H9 (cell line): ENCODE measurements around the gene NTRK2. TPM values are rescaled to one million over a fixed set of nuclear protein-coding genes. Genes with fewer than 3 reads are reported as not detected.

Experiments
- DNase-seq: peaks from one replicate; pipeline ENCODE4 v3.0.0-alpha.2; 2017
- H2AFZ ChIP-seq: one replicate; pipeline ENCODE4 v1.6.1; 2013; ENCODE audit warnings: mild to moderate bottlenecking, low read length, control low read depth, moderate library complexity
- H2AK5ac ChIP-seq: 2 replicates; pipeline ENCODE4 v1.6.1; 2013; ENCODE audit warnings: low read length, control low read depth, mixed read lengths; ENCODE audit not compliant: insufficient read length
- H2BK120ac ChIP-seq: one replicate; pipeline ENCODE4 v1.6.1; 2013; ENCODE audit warnings: low read depth, mild to moderate bottlenecking, low read length, control low read depth, inconsistent platforms; ENCODE audit not compliant: poor library complexity, severe bottlenecking
- H2BK12ac ChIP-seq: 2 replicates; pipeline ENCODE4 v1.6.1; 2013; ENCODE audit warnings: low read length, control low read depth, mixed read lengths, low read depth; ENCODE audit not compliant: insufficient read length
- H2BK15ac ChIP-seq: 2 replicates; pipeline ENCODE4 v1.6.1; 2013; ENCODE audit warnings: low read depth, low read length, control low read depth
- H2BK20ac ChIP-seq: one replicate; pipeline ENCODE4 v1.6.1; 2013; ENCODE audit warnings: low read depth, mild to moderate bottlenecking, low read length, control low read depth, inconsistent platforms; ENCODE audit not compliant: poor library complexity, severe bottlenecking
- H2BK5ac ChIP-seq: 2 replicates; pipeline ENCODE4 v1.6.1; 2013; ENCODE audit warnings: low read length, control low read depth, mixed read lengths; ENCODE audit not compliant: insufficient read length
- H3K14ac ChIP-seq: 2 replicates; pipeline ENCODE4 v1.6.1; 2013; ENCODE audit warnings: low read length, control low read depth; ENCODE audit not compliant: insufficient read depth
- H3K18ac ChIP-seq: 2 replicates; pipeline ENCODE4 v1.6.1; 2013; ENCODE audit warnings: low read depth, mild to moderate bottlenecking, mixed read lengths, low read length, control low read depth; ENCODE audit not compliant: insufficient read length
- H3K23ac ChIP-seq: 2 replicates; pipeline ENCODE4 v1.6.1; 2013; ENCODE audit warnings: low read length, control low read depth, mixed read lengths, low read depth; ENCODE audit not compliant: insufficient read length
- H3K23me2 ChIP-seq: 2 replicates; pipeline ENCODE4 v1.6.1; 2013; ENCODE audit warnings: low read depth, mild to moderate bottlenecking, mixed read lengths, low read length, control low read depth; ENCODE audit not compliant: insufficient read length, poor library complexity, severe bottlenecking
- H3K27ac ChIP-seq: 2 replicates; pipeline ENCODE4 v1.5.1; 2013; ENCODE audit warnings: low read length, control low read depth, mixed read lengths, low read depth; ENCODE audit not compliant: insufficient read length
- H3K27me3 ChIP-seq: 2 replicates; pipeline ENCODE4 v1.6.1; 2013; ENCODE audit warnings: low read length, control low read depth, inconsistent platforms; ENCODE audit not compliant: insufficient read depth
- H3K4ac ChIP-seq: 2 replicates; pipeline ENCODE4 v1.6.1; 2013; ENCODE audit warnings: low read depth, mild to moderate bottlenecking, control low read depth, inconsistent platforms, low read length, moderate library complexity
- H3K4me1 ChIP-seq: 2 replicates; pipeline ENCODE4 v1.6.1; 2013; ENCODE audit warnings: low read length, control low read depth, inconsistent platforms; ENCODE audit not compliant: insufficient read depth
- H3K4me2 ChIP-seq: 2 replicates; pipeline ENCODE4 v1.6.1; 2013; ENCODE audit warnings: low read length, control low read depth, mixed read lengths; ENCODE audit not compliant: insufficient read length, insufficient read depth
- H3K56ac ChIP-seq: 2 replicates; pipeline ENCODE4 v1.6.1; 2013; ENCODE audit warnings: low read depth, mild to moderate bottlenecking, mixed read lengths, low read length, control low read depth; ENCODE audit not compliant: insufficient read length
- H3K79me1 ChIP-seq: 2 replicates; pipeline ENCODE4 v1.6.1; 2013; ENCODE audit warnings: low read depth, mild to moderate bottlenecking, moderate library complexity, low read length, control low read depth, inconsistent platforms; ENCODE audit not compliant: insufficient read depth, poor library complexity, severe bottlenecking
- H3K79me2 ChIP-seq: 2 replicates; pipeline ENCODE4 v1.6.1; 2013; ENCODE audit warnings: low read length, control low read depth, inconsistent platforms; ENCODE audit not compliant: insufficient read depth
- H3K9ac ChIP-seq: 2 replicates; pipeline ENCODE4 v1.6.1; 2013; ENCODE audit warnings: low read length, control low read depth, mixed read lengths; ENCODE audit not compliant: insufficient read length; ENCODE audit errors: extremely low read depth
- H3K9me3 ChIP-seq: one replicate; pipeline ENCODE4 v1.6.1; 2013; ENCODE audit warnings: low read depth, low read length, inconsistent platforms; ENCODE audit not compliant: control insufficient read depth
- H3T11ph ChIP-seq: one replicate; pipeline ENCODE4 v1.6.1; 2013; ENCODE audit warnings: mild to moderate bottlenecking, low read length, control low read depth, inconsistent platforms
- H4K20me1 ChIP-seq: one replicate; pipeline ENCODE4 v1.6.1; 2013; ENCODE audit not compliant: control insufficient read depth, insufficient read length, insufficient read depth
- H4K5ac ChIP-seq: 2 replicates; pipeline ENCODE4 v1.6.1; 2013; ENCODE audit warnings: low read depth, mild to moderate bottlenecking, mixed read lengths, low read length, control low read depth; ENCODE audit not compliant: insufficient read length
- H4K8ac ChIP-seq: replicated peaks from 2 replicates; pipeline ENCODE4 v1.6.1; 2013; ENCODE audit warnings: low read length, control low read depth, mixed read lengths, low read depth; ENCODE audit not compliant: insufficient read length
- H4K91ac ChIP-seq: 2 replicates; pipeline ENCODE4 v1.6.1; 2013; ENCODE audit warnings: low read depth, mild to moderate bottlenecking, moderate library complexity, mixed read lengths, low read length, control low read depth; ENCODE audit not compliant: insufficient read length
- H3K27ac Mint-ChIP-seq, 3 experiments: 2 replicates in 2 of 3; 3 replicates in 1 of 3; pipeline ENCODE4 v1.8.0; 2020 to 2021; ENCODE audit warnings: mixed read lengths in 3 of 3, mild to moderate bottlenecking in 1 of 3, moderate library complexity in 1 of 3
- H3K27me3 Mint-ChIP-seq: 2 replicates; pipeline ENCODE4 v1.8.0; 2021; ENCODE audit warnings: low read depth, mild to moderate bottlenecking, moderate library complexity, mixed read lengths
- H3K36me3 Mint-ChIP-seq, 3 experiments: 2 replicates in 2 of 3; 3 replicates in 1 of 3; pipeline ENCODE4 v1.8.0; 2020 to 2021; ENCODE audit warnings: low read depth in 3 of 3, mixed read lengths in 3 of 3; ENCODE audit not compliant: insufficient read depth in 1 of 3
- H3K4me1 Mint-ChIP-seq, 2 experiments: 2 replicates each; pipeline ENCODE4 v1.8.0; 2020; ENCODE audit warnings: mixed read lengths in 2 of 2
- H3K4me3 Mint-ChIP-seq, 2 experiments: 2 replicates in 1 of 2; 3 replicates in 1 of 2; pipeline ENCODE4 v1.8.0; 2020 to 2021; ENCODE audit warnings: mild to moderate bottlenecking in 2 of 2, mixed read lengths in 2 of 2, moderate library complexity in 1 of 2
- H3K9me3 Mint-ChIP-seq, 2 experiments: 2 replicates in 1 of 2; 3 replicates in 1 of 2; pipeline ENCODE4 v1.8.0; 2020; ENCODE audit warnings: mild to moderate bottlenecking in 2 of 2, mixed read lengths in 2 of 2, moderate library complexity in 1 of 2
- WGBS: extraction: QIAGEN DNeasy Blood & Tissue Kit; methylation state at CpG from one replicate; pipeline ENCODE4 v1.1.7; 2013; ENCODE audit warnings: missing lambda C conversion rate, low lambda C conversion rate, mixed read lengths; ENCODE audit not compliant: insufficient read length; ENCODE audit errors: extremely low coverage; 5-methylcytosine and 5-hydroxymethylcytosine counted together
- total RNA-seq: library from RNA; stranded (reverse); gene quantifications from 2 replicates; pipeline ENCODE4 v1.2.1, GENCODE V29; 2021
- TF ChIP-seq, protein P1 (sequence below): fragments of 200-600 bp; sonication (generic); conservative IDR thresholded peaks from 3 replicates; pipeline ENCODE4 v1.8.0; 2021; ENCODE audit warnings: antibody characterized with exemption, mild to moderate bottlenecking

Gene NTRK2
- total RNA-seq, 1 experiment from 2014 or later: 0.02 TPM

DNA sequence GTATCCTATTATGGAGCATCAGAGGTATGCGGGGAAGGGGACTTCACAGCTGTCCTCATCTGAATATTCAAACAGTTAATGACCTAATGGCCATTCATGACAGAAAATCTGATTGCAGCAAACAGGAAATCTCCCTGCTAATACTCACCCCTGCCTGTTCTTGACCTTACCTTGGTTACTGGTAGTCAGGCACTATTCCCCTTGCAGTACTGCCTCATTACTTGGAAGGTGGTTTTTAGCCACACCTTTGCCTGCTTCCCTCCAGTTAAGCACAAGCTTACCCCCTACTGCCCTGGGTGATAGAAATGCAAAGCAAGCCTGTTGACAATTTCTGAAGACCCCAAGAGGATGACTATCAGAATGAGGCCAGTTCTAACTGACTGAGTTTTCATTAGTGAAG lies 332.4 kb downstream of the NTRK2 start:
- Histone ChIP-seq H3K27ac (no peak overlapping the region), H2BK12ac (no peak overlapping the region), H4K20me1 (no peaks in the 10 kb centered on the region), H3K27me3 (no peaks in the 10 kb centered on the region), H2BK5ac (no peak overlapping the region), H3K23me2 (no peaks in the 10 kb centered on the region), H3K79me2 (no peaks in the 10 kb centered on the region), H2AK5ac (no peak overlapping the region), H3K4me2 (no peak overlapping the region), H3K14ac (no peak overlapping the region), H2BK120ac (no peak overlapping the region), H3K4ac (no peak overlapping the region), H3K4me1 (peaks cover 3% of the 10 kb centered on the region; the same call in 1 of the 2 replicates), H2BK20ac (no peak overlapping the region), H2BK15ac (no peak overlapping the region), H4K8ac (no peak overlapping the region), H3K9me3 (no peaks in the 10 kb centered on the region), H3K18ac (no peak overlapping the region), H3K23ac (no peak overlapping the region), H3K56ac (no peak overlapping the region), H3T11ph (no peak overlapping the region), H3K79me1 (no peaks in the 10 kb centered on the region), H2AFZ (no peak overlapping the region), H4K91ac (no peak overlapping the region), H3K9ac (no peak overlapping the region), H4K5ac (no peak overlapping the region)
- H3K9me3 Mint-ChIP-seq: peaks cover 23 to 33% of the 10 kb centered on the region in 2 experiments
- H3K27ac Mint-ChIP-seq: peak overlapping the region in 2 of 3 experiments; percentile 34 to 59; a peak in 1 of 7 replicates
- H3K4me3 Mint-ChIP-seq: no peak overlapping the region
- peaks cover 34% of the 10 kb centered on the region for H3K27me3 Mint-ChIP-seq
- TF ChIP-seq, protein P1, sequence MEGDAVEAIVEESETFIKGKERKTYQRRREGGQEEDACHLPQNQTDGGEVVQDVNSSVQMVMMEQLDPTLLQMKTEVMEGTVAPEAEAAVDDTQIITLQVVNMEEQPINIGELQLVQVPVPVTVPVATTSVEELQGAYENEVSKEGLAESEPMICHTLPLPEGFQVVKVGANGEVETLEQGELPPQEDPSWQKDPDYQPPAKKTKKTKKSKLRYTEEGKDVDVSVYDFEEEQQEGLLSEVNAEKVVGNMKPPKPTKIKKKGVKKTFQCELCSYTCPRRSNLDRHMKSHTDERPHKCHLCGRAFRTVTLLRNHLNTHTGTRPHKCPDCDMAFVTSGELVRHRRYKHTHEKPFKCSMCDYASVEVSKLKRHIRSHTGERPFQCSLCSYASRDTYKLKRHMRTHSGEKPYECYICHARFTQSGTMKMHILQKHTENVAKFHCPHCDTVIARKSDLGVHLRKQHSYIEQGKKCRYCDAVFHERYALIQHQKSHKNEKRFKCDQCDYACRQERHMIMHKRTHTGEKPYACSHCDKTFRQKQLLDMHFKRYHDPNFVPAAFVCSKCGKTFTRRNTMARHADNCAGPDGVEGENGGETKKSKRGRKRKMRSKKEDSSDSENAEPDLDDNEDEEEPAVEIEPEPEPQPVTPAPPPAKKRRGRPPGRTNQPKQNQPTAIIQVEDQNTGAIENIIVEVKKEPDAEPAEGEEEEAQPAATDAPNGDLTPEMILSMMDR: no peak
- WGBS: no CpG with 5 or more reads among the region's 1 CpG
- peak; percentile 32 for DNase-seq
- peaks cover 4 to 30% (median 11%) of the 10 kb centered on the region in 3 experiments for H3K36me3 Mint-ChIP-seq
- H3K4me1 Mint-ChIP-seq: peaks cover 25 to 26% of the 10 kb centered on the region in 2 experiments
